H1 (cell line): ENCODE data around the gene CORO1C.

Source experiments
- CBX8 ChIP-seq: fragments of 300-800, 300-1000 bp; sonication (generic); IDR thresholded peaks from 2 replicates; pipeline ENCODE4 v1.7.1; 2016; ENCODE audit warnings: low read depth, low read length, borderline replicate concordance
- EP300 ChIP-seq, 2 experiments: IDR thresholded peaks; 1 replicate in 1 of 2; 2 replicates in 1 of 2; pipeline ENCODE4 v1.6.1; 2011 to 2012; ENCODE audit warnings: low read depth in 2 of 2, low read length in 2 of 2, mild to moderate bottlenecking in 2 of 2, borderline replicate concordance in 1 of 2, inconsistent platforms in 1 of 2, moderate library complexity in 1 of 2
- EZH2 ChIP-seq: fragments of 200-600 bp; sonication (generic); IDR thresholded peaks from 2 replicates; pipeline ENCODE4 v1.7.1; 2012; ENCODE audit warnings: low read depth, mild to moderate bottlenecking, moderate library complexity, low read length, inconsistent platforms; ENCODE audit not compliant: severe bottlenecking
- MAFK ChIP-seq: IDR thresholded peaks from 2 replicates; pipeline ENCODE4 v1.6.1; 2012; ENCODE audit warnings: low read depth, mild to moderate bottlenecking, improper control_type of control experiment, low read length
- PHF8 ChIP-seq: fragments of 200-600 bp; sonication (generic); conservative IDR thresholded peaks from 2 replicates; pipeline ENCODE4 v1.7.1; 2012; ENCODE audit warnings: low read depth, mild to moderate bottlenecking, inconsistent platforms, low read length, moderate library complexity
- POLR2A ChIP-seq, 2 experiments: IDR thresholded peaks; 1 replicate in 1 of 2; 2 replicates in 1 of 2; pipeline ENCODE4 v1.6.1; 2011; ENCODE audit warnings: low read depth in 2 of 2, low read length in 2 of 2, mild to moderate bottlenecking in 2 of 2; ENCODE audit errors: control extremely low read depth in 1 of 2
- POLR2AphosphoS5 ChIP-seq: IDR thresholded peaks from 2 replicates; pipeline ENCODE4 v1.6.1; 2011; ENCODE audit warnings: low read depth, low read length
- SP2 ChIP-seq: IDR thresholded peaks from 2 replicates; pipeline ENCODE4 v1.6.1; 2012; ENCODE audit warnings: mild to moderate bottlenecking, low read length, inconsistent platforms
- SRF ChIP-seq: IDR thresholded peaks from 2 replicates; pipeline ENCODE4 v1.6.1; 2011; ENCODE audit warnings: mild to moderate bottlenecking, low read depth, low read length, moderate library complexity
- TAF1 ChIP-seq: IDR thresholded peaks from 2 replicates; pipeline ENCODE4 v1.6.1; 2011; ENCODE audit warnings: mild to moderate bottlenecking, low read depth, low read length
- ZNF274 ChIP-seq: IDR thresholded peaks from 2 replicates; pipeline ENCODE4 v1.7.0; 2012; ENCODE audit warnings: low read length, borderline replicate concordance; ENCODE audit errors: extremely low read depth
- TF ChIP-seq, protein P1 (sequence below): IDR thresholded peaks from 2 replicates; pipeline ENCODE4 v1.6.1; 2011; ENCODE audit warnings: low read length, improper control_type of control experiment
- TF ChIP-seq, protein P2 (sequence below), 3 experiments: IDR thresholded peaks; 1 replicate in 2 of 3; 2 replicates in 1 of 3; pipeline versions ENCODE4 v1.5.1 to v1.6.1; 2011; ENCODE audit warnings: low read length in 3 of 3, mild to moderate bottlenecking in 3 of 3, inconsistent platforms in 2 of 3, low read depth in 1 of 3, moderate library complexity in 1 of 3; ENCODE audit not compliant: insufficient read depth in 1 of 3; ENCODE audit errors: control extremely low read depth in 1 of 3

DNA sequence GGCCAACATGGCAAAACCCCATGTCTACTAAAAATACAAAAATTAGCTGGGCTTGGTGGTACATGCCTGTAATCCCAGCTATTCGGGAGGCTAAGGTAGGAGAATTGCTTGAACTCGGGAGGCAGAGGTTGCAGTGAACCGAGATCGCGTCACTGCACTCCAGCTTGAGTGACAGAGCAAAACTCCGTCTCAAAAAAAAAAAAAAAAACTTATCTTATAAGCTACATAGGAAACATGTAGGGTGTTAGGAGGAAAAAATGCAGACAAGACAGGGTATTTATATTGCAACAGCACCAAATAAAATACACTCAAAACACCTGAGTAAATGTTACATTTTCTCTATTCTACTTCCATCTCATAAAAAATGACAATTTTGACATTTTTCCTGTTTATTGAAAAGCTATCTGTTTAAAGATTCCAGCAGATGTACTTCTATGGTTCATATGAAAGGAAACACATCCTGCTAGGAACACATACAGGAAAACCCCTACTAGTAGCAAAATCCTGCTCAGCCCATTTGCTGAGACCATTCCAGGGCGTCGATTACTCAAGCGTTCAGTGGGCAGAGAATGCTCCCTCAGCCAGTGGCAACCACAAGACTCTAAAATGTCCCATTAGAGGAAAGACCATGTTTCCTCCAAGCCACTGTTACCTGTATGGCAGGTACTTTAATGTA is 19.7 kb downstream of the CORO1C start:
- no peak for TF ChIP-seq SP2
- no peak for TF ChIP-seq POLR2A (IDR thresholded peaks at IDR 0.05; ENCODE audit: control extremely low read depth in 1 of 2, low read depth in 2 of 2, low read length in 2 of 2)
- TF ChIP-seq, protein P1, sequence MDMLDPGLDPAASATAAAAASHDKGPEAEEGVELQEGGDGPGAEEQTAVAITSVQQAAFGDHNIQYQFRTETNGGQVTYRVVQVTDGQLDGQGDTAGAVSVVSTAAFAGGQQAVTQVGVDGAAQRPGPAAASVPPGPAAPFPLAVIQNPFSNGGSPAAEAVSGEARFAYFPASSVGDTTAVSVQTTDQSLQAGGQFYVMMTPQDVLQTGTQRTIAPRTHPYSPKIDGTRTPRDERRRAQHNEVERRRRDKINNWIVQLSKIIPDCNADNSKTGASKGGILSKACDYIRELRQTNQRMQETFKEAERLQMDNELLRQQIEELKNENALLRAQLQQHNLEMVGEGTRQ: no peak
- TF ChIP-seq, protein P2, sequence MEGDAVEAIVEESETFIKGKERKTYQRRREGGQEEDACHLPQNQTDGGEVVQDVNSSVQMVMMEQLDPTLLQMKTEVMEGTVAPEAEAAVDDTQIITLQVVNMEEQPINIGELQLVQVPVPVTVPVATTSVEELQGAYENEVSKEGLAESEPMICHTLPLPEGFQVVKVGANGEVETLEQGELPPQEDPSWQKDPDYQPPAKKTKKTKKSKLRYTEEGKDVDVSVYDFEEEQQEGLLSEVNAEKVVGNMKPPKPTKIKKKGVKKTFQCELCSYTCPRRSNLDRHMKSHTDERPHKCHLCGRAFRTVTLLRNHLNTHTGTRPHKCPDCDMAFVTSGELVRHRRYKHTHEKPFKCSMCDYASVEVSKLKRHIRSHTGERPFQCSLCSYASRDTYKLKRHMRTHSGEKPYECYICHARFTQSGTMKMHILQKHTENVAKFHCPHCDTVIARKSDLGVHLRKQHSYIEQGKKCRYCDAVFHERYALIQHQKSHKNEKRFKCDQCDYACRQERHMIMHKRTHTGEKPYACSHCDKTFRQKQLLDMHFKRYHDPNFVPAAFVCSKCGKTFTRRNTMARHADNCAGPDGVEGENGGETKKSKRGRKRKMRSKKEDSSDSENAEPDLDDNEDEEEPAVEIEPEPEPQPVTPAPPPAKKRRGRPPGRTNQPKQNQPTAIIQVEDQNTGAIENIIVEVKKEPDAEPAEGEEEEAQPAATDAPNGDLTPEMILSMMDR (IDR thresholded peaks at IDR 0.05; ENCODE audit: control extremely low read depth in 1 of 3, insufficient read depth in 1 of 3, low read depth in 1 of 3, low read length in 3 of 3): no peak
- TF ChIP-seq EZH2: no peak
- no peak for TF ChIP-seq EP300 (IDR thresholded peaks at IDR 0.05; ENCODE audit: borderline replicate concordance in 1 of 2, low read depth in 2 of 2, low read length in 2 of 2)
- TF ChIP-seq ZNF274: no peak
- no peak for TF ChIP-seq PHF8
- no peak for TF ChIP-seq TAF1
- no peak for TF ChIP-seq SRF
- TF ChIP-seq MAFK: no peak
- TF ChIP-seq POLR2AphosphoS5: no peak
- TF ChIP-seq CBX8: no peak
